ENCODE results near the gene KCNQ1OT1.

DNA sequence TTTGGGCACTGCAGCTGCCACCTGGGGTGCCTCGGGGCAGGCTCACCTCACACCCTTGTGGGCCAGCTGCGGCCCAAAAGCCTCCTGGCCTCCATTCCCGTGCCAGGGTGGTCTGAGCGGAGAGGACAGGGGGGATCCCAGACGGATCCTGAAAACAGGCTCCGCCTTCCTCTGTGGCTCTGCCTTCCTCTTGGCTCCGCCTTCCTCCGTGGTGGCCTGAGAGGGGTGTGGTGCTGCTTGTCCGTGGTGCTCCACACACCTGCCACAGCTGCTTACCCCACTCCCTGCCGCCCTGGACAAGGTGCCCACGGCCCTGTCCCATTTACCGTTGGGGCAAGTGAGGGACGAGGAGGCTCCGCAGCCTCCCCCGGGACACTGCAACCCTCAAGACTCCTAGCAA is 23.2 kb upstream of the KCNQ1OT1 start:
- TF ChIP-seq, protein P1, sequence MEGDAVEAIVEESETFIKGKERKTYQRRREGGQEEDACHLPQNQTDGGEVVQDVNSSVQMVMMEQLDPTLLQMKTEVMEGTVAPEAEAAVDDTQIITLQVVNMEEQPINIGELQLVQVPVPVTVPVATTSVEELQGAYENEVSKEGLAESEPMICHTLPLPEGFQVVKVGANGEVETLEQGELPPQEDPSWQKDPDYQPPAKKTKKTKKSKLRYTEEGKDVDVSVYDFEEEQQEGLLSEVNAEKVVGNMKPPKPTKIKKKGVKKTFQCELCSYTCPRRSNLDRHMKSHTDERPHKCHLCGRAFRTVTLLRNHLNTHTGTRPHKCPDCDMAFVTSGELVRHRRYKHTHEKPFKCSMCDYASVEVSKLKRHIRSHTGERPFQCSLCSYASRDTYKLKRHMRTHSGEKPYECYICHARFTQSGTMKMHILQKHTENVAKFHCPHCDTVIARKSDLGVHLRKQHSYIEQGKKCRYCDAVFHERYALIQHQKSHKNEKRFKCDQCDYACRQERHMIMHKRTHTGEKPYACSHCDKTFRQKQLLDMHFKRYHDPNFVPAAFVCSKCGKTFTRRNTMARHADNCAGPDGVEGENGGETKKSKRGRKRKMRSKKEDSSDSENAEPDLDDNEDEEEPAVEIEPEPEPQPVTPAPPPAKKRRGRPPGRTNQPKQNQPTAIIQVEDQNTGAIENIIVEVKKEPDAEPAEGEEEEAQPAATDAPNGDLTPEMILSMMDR (IDR thresholded peaks at IDR 0.05) = no peak
- no peak for TF ChIP-seq POLR2AphosphoS5 (IDR thresholded peaks at IDR 0.05; ENCODE audit: insufficient read depth in 1 of 2, low read depth in 1 of 2)
